HG03460 (cell line): Measurements from ENCODE around the gene ASXL1.
"Not testable (repeated sequence)": the region's sequence is repeated elsewhere in the genome, so short reads cannot be mapped to it uniquely, and the experiment has no call there.

ENCODE experiments used
- ATAC-seq: cut with Tn5 transposase; IDR thresholded peaks from one replicate; pipeline ENCODE4 v1.9.1; 2021; ENCODE audit not compliant: unreplicated experiment

ASXL1 gene

GRCh38 chr20:32357869-32358631, at the start of gene ASXL1:
Gene ASXL1 (plus strand): TSS chr20:32358331. CDS start chr20:32358776, 445 bp downstream.
- ATAC-seq, result peak; percentile 73

DNA sequence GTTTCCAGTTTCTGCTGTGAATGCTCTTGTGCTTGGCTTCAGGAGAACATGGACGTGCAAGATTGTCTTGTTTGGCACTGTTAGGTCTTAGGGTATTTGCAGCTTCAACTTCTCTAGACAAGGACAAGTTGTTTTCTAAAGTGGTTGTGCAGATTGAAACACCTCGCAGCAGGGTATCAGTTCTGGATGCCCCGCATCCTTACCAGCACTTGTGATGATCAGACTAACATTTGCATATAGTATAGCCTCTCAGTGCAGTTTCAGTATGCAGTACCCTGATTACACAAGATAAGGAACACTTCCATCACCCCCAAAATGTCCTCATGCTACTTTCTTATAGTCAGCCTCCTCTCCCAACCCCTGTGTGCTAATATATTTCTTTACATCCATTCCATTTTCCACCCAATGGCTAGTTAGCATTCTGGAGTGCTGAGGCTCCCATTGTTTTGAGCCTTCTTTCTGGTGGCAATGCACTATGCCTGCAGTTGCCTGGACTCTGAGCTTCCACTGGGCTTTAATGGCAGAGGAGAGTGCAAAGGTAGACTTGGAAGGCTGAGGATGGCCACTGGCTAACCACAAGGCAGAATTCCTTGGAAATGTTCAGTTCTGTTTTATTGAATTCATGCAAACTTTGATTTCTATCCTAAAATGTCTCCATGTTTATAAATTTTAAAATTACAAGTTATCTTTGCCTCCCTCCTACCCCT, 45.3 kb upstream of the ASXL1 start:
- no peak for ATAC-seq

- ATAC-seq, result no peak
Observed at GRCh38 chr20:32314768-32315167, 43.4 kb upstream of the ASXL1 start.

GRCh38 chr20:32315399-32315798, 42.7 kb upstream of the ASXL1 start:
- ATAC-seq, result no peak

DNA sequence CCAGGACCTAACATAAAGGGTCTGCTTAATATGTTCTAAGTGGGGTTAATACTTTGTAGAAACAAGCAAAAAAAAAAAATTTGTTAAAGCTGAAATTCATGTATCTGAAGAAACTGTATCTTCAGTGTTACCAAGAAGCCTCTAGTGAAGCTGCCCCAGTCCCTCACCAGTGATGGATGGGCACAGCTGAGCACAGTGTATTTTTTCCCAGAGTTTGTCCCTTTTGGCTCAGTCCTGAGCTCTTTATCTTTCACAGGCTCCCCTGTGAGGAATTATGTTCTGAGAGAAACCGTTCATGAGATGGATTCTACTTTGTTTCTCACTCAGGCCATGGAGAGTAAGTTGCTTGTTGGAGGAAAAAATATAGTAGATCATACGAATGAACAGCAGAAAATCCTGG, 42.2 kb upstream of the ASXL1 start:
- ATAC-seq, result no peak

- no peak for ATAC-seq
Observed at GRCh38 chr20:32316667-32317066, 41.5 kb upstream of the ASXL1 start.

DNA sequence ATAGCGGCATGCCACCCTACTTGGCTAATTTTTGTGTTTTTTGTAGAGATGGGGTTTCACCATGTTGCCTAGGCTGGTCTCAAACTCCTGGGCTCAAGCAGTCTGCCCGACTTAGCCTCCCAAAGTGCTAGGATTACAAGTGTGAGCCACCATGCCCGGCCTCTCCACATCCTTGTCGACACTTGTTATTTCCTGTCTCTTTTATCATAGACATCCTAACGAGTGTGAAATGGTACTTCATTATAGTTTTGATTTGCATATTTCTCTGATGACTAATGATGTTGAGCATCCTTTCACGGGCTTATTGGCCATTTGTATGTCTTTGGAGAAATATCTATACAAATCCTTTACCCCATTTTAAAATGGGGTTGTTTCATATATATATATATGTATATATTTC, 39.0 kb upstream of the ASXL1 start:
- ATAC-seq, result no peak

DNA sequence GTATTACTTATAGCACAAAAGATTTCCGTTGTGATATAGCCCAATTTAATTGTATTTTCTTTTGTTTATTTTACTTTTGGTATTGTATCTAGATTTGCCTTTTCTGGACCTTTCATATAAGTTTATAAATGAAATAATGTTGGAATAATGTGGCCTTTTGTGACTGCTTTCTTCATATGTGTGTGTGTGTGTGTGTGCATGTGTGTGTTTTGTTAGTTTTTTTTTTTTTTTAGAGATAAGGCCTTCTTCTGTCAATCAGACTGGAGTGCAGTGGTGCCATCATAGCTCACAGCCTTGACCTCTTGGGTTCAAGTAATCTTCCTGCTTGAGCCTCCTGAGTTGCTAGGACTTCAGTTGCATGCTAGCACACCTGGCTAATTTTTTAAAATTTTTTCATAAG, 37.8 kb upstream of the ASXL1 start:
- no peak for ATAC-seq

GRCh38 chr20:32321390-32321789, 36.7 kb upstream of the ASXL1 start:
- ATAC-seq, result no peak

GRCh38 chr20:32322260-32322659, 35.9 kb upstream of the ASXL1 start:
- not testable (repeated sequence) for ATAC-seq

DNA sequence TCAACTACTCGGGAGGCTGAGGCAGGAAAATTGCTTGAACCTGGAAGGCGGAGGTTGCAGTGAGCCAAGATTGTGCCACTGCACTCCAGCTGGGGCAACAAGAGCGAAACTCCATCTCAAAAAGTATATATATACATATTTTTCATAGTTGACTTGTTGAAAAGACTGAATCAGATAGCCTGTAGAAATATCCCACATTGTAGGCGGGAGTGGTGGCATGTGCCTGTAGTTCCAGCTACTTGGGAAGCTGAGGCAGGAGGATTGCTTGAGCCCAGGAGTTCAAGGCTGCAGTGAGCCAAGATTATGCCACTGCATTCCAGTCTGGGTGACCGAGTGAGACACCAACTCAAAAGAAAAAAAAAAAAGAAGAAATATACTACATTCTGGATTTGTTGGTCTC, 34.4 kb upstream of the ASXL1 start:
- not testable (repeated sequence) for ATAC-seq

- no peak for ATAC-seq
Observed at GRCh38 chr20:32325706-32326503, 32.2 kb upstream of the ASXL1 start.

DNA sequence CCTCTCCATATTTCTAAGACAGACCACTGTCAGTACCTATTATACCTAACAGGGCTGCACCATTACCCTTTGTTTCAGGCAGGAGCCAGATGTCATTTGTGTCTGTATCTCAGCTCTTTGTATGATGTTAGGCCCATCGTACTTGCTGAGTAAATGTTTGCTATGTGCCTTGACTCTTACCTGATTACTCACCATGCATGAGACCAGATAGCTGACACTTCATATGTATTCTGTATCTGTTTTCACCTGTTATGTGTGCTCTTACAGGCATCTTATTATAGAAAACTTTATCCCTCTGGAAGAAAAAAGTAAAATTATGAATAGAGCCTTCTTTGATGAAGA, 31.7 kb upstream of the ASXL1 start:
- no peak for ATAC-seq

GRCh38 chr20:32327087-32327681, 30.9 kb upstream of the ASXL1 start:
- no peak for ATAC-seq

- ATAC-seq, result no peak
Observed at GRCh38 chr20:32329817-32330554, 28.1 kb upstream of the ASXL1 start.

DNA sequence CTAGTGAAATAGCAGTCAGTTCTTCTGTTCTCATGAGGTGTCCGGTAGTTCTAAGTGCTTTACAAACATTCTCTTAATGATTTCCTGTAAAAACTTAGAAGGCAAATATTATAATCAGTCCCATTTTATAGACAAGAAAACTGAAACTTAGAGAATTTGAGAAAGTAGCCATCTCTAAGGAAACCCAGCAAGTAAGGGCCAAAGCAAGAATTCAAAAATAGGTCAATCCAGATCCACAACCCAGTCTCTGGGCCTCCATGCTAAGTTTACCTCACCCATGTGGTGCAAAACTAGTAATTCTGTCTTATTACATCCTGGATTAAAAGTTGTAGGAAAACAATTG, 27.6 kb upstream of the ASXL1 start:
- ATAC-seq, result no peak

DNA sequence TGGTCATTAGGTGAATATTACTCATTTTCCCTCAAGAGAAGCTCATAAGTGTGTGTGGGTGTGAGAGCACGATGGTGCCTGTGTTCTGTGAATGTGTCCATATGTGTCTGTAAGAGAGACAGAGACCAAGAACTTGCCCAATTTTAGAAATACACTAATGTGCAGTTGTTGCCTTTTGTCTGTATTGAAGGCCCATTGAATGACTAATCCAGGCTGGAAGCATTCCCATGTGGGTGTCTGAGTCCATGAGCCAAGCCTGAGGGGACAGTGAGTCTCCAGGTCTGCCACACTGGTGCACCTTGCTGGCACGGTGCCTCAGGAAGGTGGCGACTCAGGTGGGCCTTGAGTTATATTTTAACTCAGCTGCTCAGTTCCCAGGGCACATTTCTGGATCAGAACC, 25.5 kb upstream of the ASXL1 start:
- ATAC-seq, result no peak

DNA sequence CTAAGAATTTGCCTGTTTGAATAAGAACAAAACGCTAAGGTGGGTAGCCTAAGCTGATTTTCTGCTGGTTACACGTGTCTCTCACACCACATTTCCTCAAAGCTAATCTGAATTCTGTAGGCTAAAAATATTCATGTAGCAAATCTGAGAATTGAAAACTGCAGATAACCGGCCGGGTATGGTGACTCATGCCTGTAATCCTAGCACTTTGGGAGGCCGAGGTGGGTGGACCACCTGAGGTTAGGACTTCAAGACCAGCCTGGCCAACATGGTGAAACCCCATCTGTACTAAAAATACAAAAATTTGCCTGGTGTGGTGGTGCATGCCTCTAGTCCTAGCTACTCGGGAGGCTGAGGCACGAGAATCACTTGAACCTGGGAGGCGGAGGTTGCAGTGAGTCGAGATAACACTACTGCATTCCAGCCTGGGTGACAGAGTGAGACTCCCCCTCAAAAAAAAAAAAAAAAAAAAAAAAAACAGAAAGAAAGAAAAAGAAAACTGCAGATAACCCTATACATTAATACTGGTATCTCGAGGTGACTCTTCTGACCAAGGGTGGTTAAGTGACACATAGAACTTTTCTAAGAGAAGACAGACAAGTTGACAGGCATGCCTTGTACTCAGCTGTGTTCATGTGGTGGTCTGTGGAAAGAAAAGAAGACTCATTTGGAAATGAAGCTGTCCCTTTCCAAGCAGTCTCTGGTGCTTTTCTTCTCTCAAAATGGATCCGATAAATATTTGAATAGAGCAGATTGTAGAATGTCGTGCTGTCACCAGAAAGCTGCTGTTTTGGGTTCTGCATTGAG, 24.7 kb upstream of the ASXL1 start:
- peak; percentile 46 for ATAC-seq

GRCh38 chr20:32333988-32334885, 23.9 kb upstream of the ASXL1 start:
- no peak for ATAC-seq
